OCI-LY1 (cell line): ENCODE results near the gene SLC25A21.

Experiments used
- H2AFZ ChIP-seq: fragments of 200-600 bp; sonication (generic), shearing (Covaris generic); 2 replicates; pipeline ENCODE4 v1.6.0; 2014; ENCODE audit warnings: antibody characterized with exemption, mild to moderate bottlenecking, low read length
- H3F3A ChIP-seq: fragments of 200-600 bp; sonication (generic), shearing (Covaris generic); 2 replicates; pipeline ENCODE4 v1.6.0; 2014; ENCODE audit warnings: mild to moderate bottlenecking, antibody characterized with exemption, low read length, moderate library complexity; ENCODE audit not compliant: insufficient read depth
- H3K27ac ChIP-seq: fragments of 200-600 bp; sonication (generic); 2 replicates; pipeline ENCODE4 v1.5.1; 2014; ENCODE audit warnings: low read length, mixed run types, mild to moderate bottlenecking, low read depth; ENCODE audit not compliant: poor library complexity, severe bottlenecking
- H3K27me3 ChIP-seq: fragments of 200-600 bp; sonication (generic); 2 replicates; pipeline ENCODE4 v1.6.0; 2014; ENCODE audit warnings: antibody characterized with exemption, mild to moderate bottlenecking, low read length, moderate library complexity; ENCODE audit not compliant: insufficient read depth
- H3K36me3 ChIP-seq: fragments of 200-600 bp; sonication (generic); 2 replicates; pipeline ENCODE4 v1.6.1; 2014; ENCODE audit warnings: mild to moderate bottlenecking, antibody characterized with exemption, low read length, moderate library complexity, mixed read lengths; ENCODE audit not compliant: insufficient read depth
- H3K4me1 ChIP-seq: fragments of 200-600 bp; sonication (generic); 2 replicates; pipeline ENCODE4 v1.5.1; 2014; ENCODE audit warnings: mild to moderate bottlenecking, low read length, moderate library complexity; ENCODE audit not compliant: insufficient read depth, severe bottlenecking
- H3K4me2 ChIP-seq: fragments of 200-600 bp; sonication (generic), shearing (Covaris generic); 2 replicates; pipeline ENCODE4 v1.6.1; 2014; ENCODE audit warnings: low read length
- H3K4me3 ChIP-seq: fragments of 200-600 bp; sonication (generic); 2 replicates; pipeline ENCODE4 v1.5.1; 2014; ENCODE audit warnings: low read length, low read depth, mild to moderate bottlenecking, mixed read lengths; ENCODE audit not compliant: poor library complexity, severe bottlenecking
- H3K79me2 ChIP-seq: fragments of 200-600 bp; shearing (Covaris generic); 2 replicates; pipeline ENCODE4 v1.6.1; 2016; ENCODE audit warnings: mixed run types, low read length, mixed read lengths; ENCODE audit not compliant: insufficient read depth
- H3K9ac ChIP-seq: fragments of 200-600 bp; sonication (generic), shearing (Covaris generic); 2 replicates; pipeline ENCODE4 v1.6.1; 2014; ENCODE audit warnings: mild to moderate bottlenecking, low read length, mixed read lengths
- H3K9me2 ChIP-seq: fragments of 200-600 bp; sonication (generic), shearing (Covaris generic); 2 replicates; pipeline ENCODE4 v1.6.1; 2014; ENCODE audit warnings: low read depth, mild to moderate bottlenecking, low read length, mixed read lengths
- H3K9me3 ChIP-seq: fragments of 200-600 bp; shearing (Covaris generic); 2 replicates; pipeline ENCODE4 v1.6.1; 2014; ENCODE audit warnings: low read length, mixed read lengths
- H4K20me1 ChIP-seq: fragments of 200-600 bp; sonication (generic), shearing (Covaris generic); 2 replicates; pipeline ENCODE4 v1.6.0; 2016; ENCODE audit warnings: mild to moderate bottlenecking, low read length; ENCODE audit not compliant: insufficient read depth
- EZH2 ChIP-seq: fragments of 200-600 bp; sonication (generic), shearing (Covaris generic); IDR thresholded peaks from 2 replicates; pipeline ENCODE4 v1.8.0; 2017; ENCODE audit warnings: borderline replicate concordance, mixed run types, mild to moderate bottlenecking, antibody characterized with exemption, low read length, moderate library complexity, mixed read lengths
- TF ChIP-seq, protein P1 (sequence below): fragments of 200-600 bp; sonication (generic), shearing (Covaris generic); IDR thresholded peaks from 2 replicates; pipeline ENCODE4 v1.5.1; 2017; ENCODE audit warnings: mild to moderate bottlenecking, antibody characterized with exemption, low read length, moderate library complexity, mixed read lengths

The SLC25A21 gene

DNA sequence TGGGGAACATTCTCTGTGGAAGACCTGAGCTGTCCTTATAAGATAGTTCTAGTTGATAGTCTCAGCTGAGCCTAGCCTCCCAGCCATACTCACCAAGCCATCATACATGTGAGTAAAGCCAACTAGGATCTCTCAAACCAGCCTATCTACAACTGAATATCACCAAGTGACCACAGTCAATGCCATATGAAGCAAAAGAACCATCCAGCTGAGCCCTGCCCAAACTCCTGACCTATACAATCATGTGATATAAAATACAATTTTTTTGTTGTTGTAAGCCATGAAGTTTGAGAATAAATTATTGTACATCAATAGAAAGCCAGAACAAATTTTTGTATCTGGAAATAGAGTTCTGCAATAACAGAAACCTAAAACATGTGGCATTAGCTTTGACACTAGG is 118.3 kb downstream of the SLC25A21 start:
- H3K9ac ChIP-seq, result no peak overlapping the region
- H3K4me2 ChIP-seq, result no peak overlapping the region
- no peaks in the 10 kb centered on the region for H3K27me3 ChIP-seq
- H3K9me3 ChIP-seq, result no peaks in the 10 kb centered on the region
- H3K79me2 ChIP-seq, result no peaks in the 10 kb centered on the region
- TF ChIP-seq, protein P1, sequence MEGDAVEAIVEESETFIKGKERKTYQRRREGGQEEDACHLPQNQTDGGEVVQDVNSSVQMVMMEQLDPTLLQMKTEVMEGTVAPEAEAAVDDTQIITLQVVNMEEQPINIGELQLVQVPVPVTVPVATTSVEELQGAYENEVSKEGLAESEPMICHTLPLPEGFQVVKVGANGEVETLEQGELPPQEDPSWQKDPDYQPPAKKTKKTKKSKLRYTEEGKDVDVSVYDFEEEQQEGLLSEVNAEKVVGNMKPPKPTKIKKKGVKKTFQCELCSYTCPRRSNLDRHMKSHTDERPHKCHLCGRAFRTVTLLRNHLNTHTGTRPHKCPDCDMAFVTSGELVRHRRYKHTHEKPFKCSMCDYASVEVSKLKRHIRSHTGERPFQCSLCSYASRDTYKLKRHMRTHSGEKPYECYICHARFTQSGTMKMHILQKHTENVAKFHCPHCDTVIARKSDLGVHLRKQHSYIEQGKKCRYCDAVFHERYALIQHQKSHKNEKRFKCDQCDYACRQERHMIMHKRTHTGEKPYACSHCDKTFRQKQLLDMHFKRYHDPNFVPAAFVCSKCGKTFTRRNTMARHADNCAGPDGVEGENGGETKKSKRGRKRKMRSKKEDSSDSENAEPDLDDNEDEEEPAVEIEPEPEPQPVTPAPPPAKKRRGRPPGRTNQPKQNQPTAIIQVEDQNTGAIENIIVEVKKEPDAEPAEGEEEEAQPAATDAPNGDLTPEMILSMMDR, result no peak
- TF ChIP-seq EZH2, result no peak
- no peak overlapping the region for H3K4me3 ChIP-seq
- no peaks in the 10 kb centered on the region for H4K20me1 ChIP-seq
- H3K9me2 ChIP-seq, result no peaks in the 10 kb centered on the region
- no peaks in the 10 kb centered on the region for H3K36me3 ChIP-seq
- no peaks in the 10 kb centered on the region for H3F3A ChIP-seq
- H3K4me1 ChIP-seq, result no peaks in the 10 kb centered on the region
- no peak overlapping the region for H3K27ac ChIP-seq
- no peak overlapping the region for H2AFZ ChIP-seq

DNA sequence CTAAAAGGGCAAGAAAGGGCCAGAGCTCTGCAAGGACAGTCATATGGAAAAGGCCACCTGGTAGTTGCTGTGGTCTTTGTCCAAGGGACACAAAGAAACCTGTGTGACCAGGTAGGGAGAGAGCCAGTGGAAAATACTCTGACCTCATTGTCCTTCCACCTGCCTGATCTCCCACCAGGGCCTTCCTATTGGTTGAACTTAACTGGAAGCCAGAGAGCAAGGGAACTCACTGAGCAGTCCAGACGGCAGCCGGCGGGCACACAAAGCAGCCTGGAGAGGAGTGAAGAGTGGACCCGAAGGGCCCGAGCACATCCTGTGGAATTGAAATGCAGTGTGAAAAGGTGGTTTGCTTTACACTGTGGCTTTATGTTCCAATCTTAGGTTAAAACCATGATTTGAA is 120.7 kb downstream of the SLC25A21 start:
- Histone ChIP-seq H3K27ac (no peak overlapping the region), H3K27me3 (no peaks in the 10 kb centered on the region), H3K9ac (no peak overlapping the region), H3K79me2 (no peaks in the 10 kb centered on the region), H3K36me3 (no peaks in the 10 kb centered on the region), H3F3A (no peaks in the 10 kb centered on the region), H3K9me2 (no peaks in the 10 kb centered on the region), H3K9me3 (no peaks in the 10 kb centered on the region), H3K4me1 (no peaks in the 10 kb centered on the region), H3K4me2 (no peak overlapping the region), H2AFZ (no peak overlapping the region), H3K4me3 (no peak overlapping the region), H4K20me1 (no peaks in the 10 kb centered on the region)
- TF ChIP-seq EZH2, result no peak
- TF ChIP-seq, protein P1, result no peak

DNA sequence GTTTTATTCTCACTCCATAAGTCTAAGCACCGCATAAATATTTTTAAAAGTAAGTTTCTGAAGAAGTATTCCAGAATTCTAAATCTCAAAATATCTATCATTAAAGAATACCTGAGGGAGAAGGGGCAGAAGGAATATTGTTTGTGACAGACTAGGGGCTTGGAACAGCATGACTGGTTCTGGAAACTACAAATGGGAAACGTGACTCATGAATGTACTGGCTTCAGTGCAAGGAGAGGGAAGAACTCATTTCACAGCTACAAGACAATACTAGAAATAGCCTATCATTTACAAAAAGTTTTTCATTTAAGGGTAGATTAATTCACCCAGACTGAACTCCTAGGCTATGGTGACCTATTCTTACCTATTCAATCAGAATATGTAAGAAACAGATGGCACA is 121.3 kb downstream of the SLC25A21 start:
- H3K36me3 ChIP-seq, result no peaks in the 10 kb centered on the region
- H4K20me1 ChIP-seq, result no peaks in the 10 kb centered on the region
- H3F3A ChIP-seq, result no peaks in the 10 kb centered on the region
- no peak overlapping the region for H3K4me3 ChIP-seq
- no peaks in the 10 kb centered on the region for H3K9me3 ChIP-seq
- TF ChIP-seq, protein P1, result no peak
- no peak for TF ChIP-seq EZH2
- H3K27ac ChIP-seq, result no peak overlapping the region
- no peak overlapping the region for H3K4me2 ChIP-seq
- no peak overlapping the region for H2AFZ ChIP-seq
- H3K9ac ChIP-seq, result no peak overlapping the region
- no peaks in the 10 kb centered on the region for H3K79me2 ChIP-seq
- no peaks in the 10 kb centered on the region for H3K27me3 ChIP-seq
- H3K9me2 ChIP-seq, result no peaks in the 10 kb centered on the region
- H3K4me1 ChIP-seq, result no peaks in the 10 kb centered on the region
